SK-N-SH treated with all-trans-retinoic acid at 6 μM for 48 hours (cell line): Measurements from ENCODE around the gene SLC22A2.

Experiments used
- ATAC-seq: fragments of 200-7000 bp; cut with Tn5 transposase; 3 replicates; pipeline ENCODE4 v1.9.1; 2020; ENCODE audit warnings: mild to moderate bottlenecking, moderate library complexity
- ARNTL ChIP-seq: fragments of 450-650 bp; formaldehyde crosslinking; IDR thresholded peaks from 2 replicates; pipeline ENCODE4 v1.5.0; 2020; ENCODE audit warnings: low read depth, mild to moderate bottlenecking, moderate library complexity, borderline replicate concordance
- ESRRG ChIP-seq: fragments of 250-450 bp; sonication (Bioruptor Pico); IDR thresholded peaks from 2 replicates; pipeline ENCODE4 v1.6.1; 2021; ENCODE audit warnings: mild to moderate bottlenecking
- GLIS3 ChIP-seq: fragments of 250-450 bp; sonication (Bioruptor Pico); IDR thresholded peaks from 2 replicates; pipeline ENCODE4 v1.5.0; 2020; ENCODE audit warnings: mild to moderate bottlenecking, moderate library complexity
- OSR1 ChIP-seq: fragments of 250-450 bp; sonication (Bioruptor Pico); IDR thresholded peaks from 2 replicates; pipeline ENCODE4 v1.8.0; 2022; ENCODE audit warnings: moderate library complexity, mild to moderate bottlenecking, inconsistent platforms
- PATZ1 ChIP-seq: fragments of 250-450 bp; sonication (Bioruptor Pico); IDR thresholded peaks from 2 replicates; pipeline ENCODE4 v1.8.0; 2020; ENCODE audit warnings: mild to moderate bottlenecking, moderate library complexity, borderline replicate concordance
- POU6F1 ChIP-seq: fragments of 250-450 bp; sonication (Bioruptor Pico); IDR thresholded peaks from 2 replicates; pipeline ENCODE4 v1.8.0; 2021; ENCODE audit warnings: low read depth, mild to moderate bottlenecking, moderate library complexity, borderline replicate concordance
- PPARA ChIP-seq: fragments of 250-450 bp; sonication (Bioruptor Pico); IDR thresholded peaks from 2 replicates; pipeline ENCODE4 v1.5.0; 2020; ENCODE audit warnings: mild to moderate bottlenecking, borderline replicate concordance
- RARB ChIP-seq: fragments of 250-450 bp; sonication (Bioruptor Pico); IDR thresholded peaks from 2 replicates; pipeline ENCODE4 v1.8.0; 2021; ENCODE audit warnings: mild to moderate bottlenecking, moderate library complexity
- SNAI2 ChIP-seq: fragments of 250-450 bp; sonication (Bioruptor Pico); IDR thresholded peaks from 2 replicates; pipeline ENCODE4 v1.5.0; 2020; ENCODE audit warnings: mild to moderate bottlenecking, moderate library complexity
- TCF4 ChIP-seq: fragments of 250-450 bp; sonication (Bioruptor Pico); IDR thresholded peaks from 2 replicates; pipeline ENCODE4 v1.8.0; 2021; ENCODE audit warnings: mild to moderate bottlenecking, moderate library complexity, borderline replicate concordance
- TOX ChIP-seq: fragments of 250-450 bp; sonication (Bioruptor Pico); IDR thresholded peaks from 2 replicates; pipeline ENCODE4 v1.8.0; 2021; ENCODE audit warnings: mild to moderate bottlenecking, moderate library complexity, borderline replicate concordance
- TSHZ2 ChIP-seq: fragments of 250-450 bp; sonication (Bioruptor Pico); IDR thresholded peaks from 2 replicates; pipeline ENCODE4 v1.5.0; 2020; ENCODE audit warnings: mild to moderate bottlenecking, moderate library complexity
- ZC3H10 ChIP-seq: fragments of 250-450 bp; sonication (Bioruptor Pico); IDR thresholded peaks from 2 replicates; pipeline ENCODE4 v1.5.1; 2021; ENCODE audit warnings: mild to moderate bottlenecking, moderate library complexity
- ZFP3 ChIP-seq: fragments of 250-450 bp; sonication (Bioruptor Pico); IDR thresholded peaks from 2 replicates; pipeline ENCODE4 v1.5.0; 2020; ENCODE audit warnings: mild to moderate bottlenecking, moderate library complexity
- ZFP30 ChIP-seq: fragments of 450-650 bp; formaldehyde crosslinking; IDR thresholded peaks from 2 replicates; pipeline ENCODE4 v1.5.0; 2022; ENCODE audit warnings: mild to moderate bottlenecking, moderate library complexity
- ZNF565 ChIP-seq: fragments of 450-650 bp; formaldehyde crosslinking; conservative IDR thresholded peaks from 2 replicates; pipeline ENCODE4 v1.5.0; 2020; ENCODE audit warnings: low read depth, mild to moderate bottlenecking, moderate library complexity
- ZNF70 ChIP-seq: fragments of 450-650 bp; formaldehyde crosslinking; IDR thresholded peaks from 2 replicates; pipeline ENCODE4 v1.5.0; 2020; ENCODE audit warnings: mild to moderate bottlenecking, moderate library complexity
- TF ChIP-seq, protein P1 (sequence below): fragments of 250-450 bp; sonication (Bioruptor Pico); IDR thresholded peaks from 2 replicates; pipeline ENCODE4 v1.5.1; 2020; ENCODE audit warnings: low read depth, mild to moderate bottlenecking, moderate library complexity
- TF ChIP-seq, protein P2 (sequence below): fragments of 250-450 bp; sonication (Bioruptor Pico); IDR thresholded peaks from 2 replicates; pipeline ENCODE4 v1.5.1; 2021; ENCODE audit warnings: mild to moderate bottlenecking, moderate library complexity

SLC22A2 gene

DNA sequence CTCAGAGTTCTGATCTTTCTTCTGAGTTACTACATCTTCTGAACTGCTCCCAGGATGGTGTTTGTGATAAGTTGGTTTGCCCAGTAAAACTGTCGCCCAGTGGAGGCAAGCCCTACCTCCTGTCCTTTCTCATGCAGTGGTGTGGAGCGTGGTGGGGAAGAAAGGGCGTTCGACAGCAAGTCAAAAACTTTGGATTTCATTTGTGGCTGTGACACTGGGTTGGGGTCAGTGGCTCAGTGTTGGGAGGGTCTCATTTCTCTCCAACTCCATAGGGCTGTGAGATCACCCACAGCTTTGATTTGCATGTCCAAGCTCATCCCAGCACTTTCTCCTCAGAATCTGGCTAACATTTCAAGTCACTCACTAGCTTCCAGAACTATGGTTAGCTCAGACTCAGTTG lies 17.5 kb upstream of the SLC22A2 start:
- TF ChIP-seq GLIS3 (no peak), TOX (CRISPR knock-in tag) (no peak), PATZ1 (CRISPR knock-in tag) (no peak), RARB (CRISPR knock-in tag) (no peak), TCF4 (CRISPR knock-in tag) (no peak), TSHZ2 (no peak), PPARA (CRISPR knock-in tag) (no peak), ZNF565 (CRISPR knock-in tag) (no peak), ESRRG (CRISPR knock-in tag) (no peak), ZC3H10 (CRISPR knock-in tag) (no peak), ZFP3 (CRISPR knock-in tag) (no peak)
- TF ChIP-seq, protein P1, sequence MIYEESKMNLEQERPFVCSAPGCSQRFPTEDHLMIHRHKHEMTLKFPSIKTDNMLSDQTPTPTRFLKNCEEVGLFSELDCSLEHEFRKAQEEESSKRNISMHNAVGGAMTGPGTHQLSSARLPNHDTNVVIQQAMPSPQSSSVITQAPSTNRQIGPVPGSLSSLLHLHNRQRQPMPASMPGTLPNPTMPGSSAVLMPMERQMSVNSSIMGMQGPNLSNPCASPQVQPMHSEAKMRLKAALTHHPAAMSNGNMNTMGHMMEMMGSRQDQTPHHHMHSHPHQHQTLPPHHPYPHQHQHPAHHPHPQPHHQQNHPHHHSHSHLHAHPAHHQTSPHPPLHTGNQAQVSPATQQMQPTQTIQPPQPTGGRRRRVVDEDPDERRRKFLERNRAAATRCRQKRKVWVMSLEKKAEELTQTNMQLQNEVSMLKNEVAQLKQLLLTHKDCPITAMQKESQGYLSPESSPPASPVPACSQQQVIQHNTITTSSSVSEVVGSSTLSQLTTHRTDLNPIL = no peak
- TF ChIP-seq, protein P2, sequence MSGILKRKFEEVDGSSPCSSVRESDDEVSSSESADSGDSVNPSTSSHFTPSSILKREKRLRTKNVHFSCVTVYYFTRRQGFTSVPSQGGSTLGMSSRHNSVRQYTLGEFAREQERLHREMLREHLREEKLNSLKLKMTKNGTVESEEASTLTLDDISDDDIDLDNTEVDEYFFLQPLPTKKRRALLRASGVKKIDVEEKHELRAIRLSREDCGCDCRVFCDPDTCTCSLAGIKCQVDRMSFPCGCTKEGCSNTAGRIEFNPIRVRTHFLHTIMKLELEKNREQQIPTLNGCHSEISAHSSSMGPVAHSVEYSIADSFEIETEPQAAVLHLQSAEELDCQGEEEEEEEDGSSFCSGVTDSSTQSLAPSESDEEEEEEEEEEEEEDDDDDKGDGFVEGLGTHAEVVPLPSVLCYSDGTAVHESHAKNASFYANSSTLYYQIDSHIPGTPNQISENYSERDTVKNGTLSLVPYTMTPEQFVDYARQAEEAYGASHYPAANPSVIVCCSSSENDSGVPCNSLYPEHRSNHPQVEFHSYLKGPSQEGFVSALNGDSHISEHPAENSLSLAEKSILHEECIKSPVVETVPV (CRISPR knock-in tag) = no peak
- ATAC-seq = no peak

DNA sequence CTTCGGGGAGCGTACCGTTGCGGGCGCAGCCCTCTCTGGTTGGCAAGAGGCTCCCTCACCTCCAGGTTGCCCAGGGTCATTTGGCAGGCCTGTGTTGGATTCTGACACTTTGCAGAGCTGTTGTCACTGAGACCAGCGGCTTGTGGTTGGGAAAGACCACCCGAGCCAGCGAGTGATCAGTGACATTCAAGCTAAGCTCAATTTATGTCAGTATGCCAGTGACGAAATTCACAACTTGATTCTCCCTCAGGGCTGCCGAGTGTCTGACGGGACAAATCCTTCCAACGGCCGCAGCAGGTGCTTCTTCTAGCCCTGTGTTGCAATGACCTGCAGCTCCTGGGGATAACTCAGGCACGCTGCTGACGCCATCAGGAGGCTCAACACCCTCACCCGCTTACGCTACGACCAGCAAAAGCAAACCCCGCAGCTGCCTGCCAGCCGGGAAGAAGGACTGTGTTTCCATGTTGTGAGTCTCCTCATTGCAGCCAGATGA lies 16.9 kb upstream of the SLC22A2 start:
- TF ChIP-seq ESRRG (CRISPR knock-in tag) (no peak), ZC3H10 (CRISPR knock-in tag) (no peak), OSR1 (no peak), ZNF565 (CRISPR knock-in tag) (no peak), ARNTL (CRISPR knock-in tag) (no peak), GLIS3 (no peak), TOX (CRISPR knock-in tag) (no peak), ZNF70 (CRISPR knock-in tag) (no peak), TSHZ2 (no peak)
- TF ChIP-seq, protein P1 = no peak
- ATAC-seq = no peak

GRCh38 chr6:160274871-160275510 lies 16.4 kb upstream of the SLC22A2 start:
- ATAC-seq = no peak
- TF ChIP-seq POU6F1 (CRISPR knock-in tag) (no peak), SNAI2 (CRISPR knock-in tag) (no peak), ZFP30 (CRISPR knock-in tag) (no peak), OSR1 (no peak)
- TF ChIP-seq, protein P1 = no peak
- TF ChIP-seq, protein P2 (CRISPR knock-in tag) = no peak
